Measurements from ENCODE around the gene GAREM2.
A peak's percentile ranks its signal among the peaks of the same experiment; 100 is the strongest.

GAREM2 gene

DNA sequence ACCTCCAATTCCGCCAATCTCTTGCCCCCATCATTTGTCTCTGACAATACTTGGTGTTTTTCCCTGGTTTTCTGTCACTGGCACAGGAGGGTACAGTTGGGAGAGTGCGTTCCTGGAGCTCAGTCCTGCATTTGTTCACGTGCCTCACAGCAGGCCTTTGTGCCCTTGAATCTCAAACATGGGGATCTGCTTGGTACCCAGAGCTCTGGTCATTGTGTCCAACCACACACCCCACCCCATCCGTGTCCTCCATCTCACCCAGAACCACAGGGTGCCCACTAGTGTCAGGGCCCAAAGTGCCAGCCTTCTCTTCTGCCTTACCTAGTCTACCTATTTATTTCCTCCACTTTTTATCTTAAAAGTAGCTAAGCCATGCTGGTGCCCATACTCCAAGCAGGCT lies 16.2 kb downstream of the GAREM2 start:
- TF ChIP-seq GATA3 (IDR thresholded peaks at IDR 0.05; ENCODE audit: low read depth, low read length) (no peak), GATA2 (IDR thresholded peaks at IDR 0.05; ENCODE audit: low read depth, low read length) (no peak)

DNA sequence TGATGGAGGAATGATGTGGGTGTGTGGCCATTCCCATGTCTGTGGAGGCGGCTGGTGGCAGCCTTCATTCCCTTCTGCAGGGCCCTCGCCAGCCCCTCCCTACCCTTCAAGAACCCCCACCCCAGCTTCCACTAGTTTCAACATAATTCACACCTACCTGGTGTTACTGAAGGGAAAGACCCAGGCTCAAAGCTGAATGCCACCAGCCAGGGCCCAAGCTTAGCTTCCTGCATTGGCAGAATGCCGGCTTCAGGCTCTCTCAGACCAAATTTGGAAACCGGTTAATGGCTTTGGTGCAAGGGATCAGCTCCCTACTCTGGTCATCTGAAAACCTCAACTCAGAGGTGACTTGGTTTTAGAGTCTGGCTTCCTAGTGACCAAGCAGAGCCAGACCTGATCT lies 16.9 kb downstream of the GAREM2 start:
- no peak for TF ChIP-seq GATA2 (IDR thresholded peaks at IDR 0.05; ENCODE audit: low read depth, low read length)

DNA sequence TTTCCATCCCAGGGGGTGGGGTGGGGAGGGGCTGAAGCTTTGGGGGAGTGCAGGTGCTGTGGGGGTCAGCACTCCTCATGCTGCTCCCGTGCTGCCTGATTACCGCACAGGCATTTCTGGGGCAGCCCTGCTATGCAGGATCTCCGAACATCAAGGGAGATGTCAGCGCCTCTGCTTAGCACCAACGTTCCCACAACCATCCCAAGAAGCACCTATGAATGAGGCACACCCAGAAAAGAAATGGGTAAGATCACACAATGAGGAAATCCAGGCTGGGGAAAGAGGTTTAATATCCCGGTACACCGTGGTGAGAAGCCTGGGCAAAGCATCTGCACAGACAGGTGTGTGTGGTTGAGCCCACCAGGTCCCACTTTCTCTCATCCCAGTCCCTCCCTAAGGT lies 17.5 kb downstream of the GAREM2 start:
- TF ChIP-seq GATA3 (IDR thresholded peaks at IDR 0.05; ENCODE audit: low read depth, low read length) = no peak
- no peak for TF ChIP-seq GATA2 (IDR thresholded peaks at IDR 0.05; ENCODE audit: low read depth, low read length)

DNA sequence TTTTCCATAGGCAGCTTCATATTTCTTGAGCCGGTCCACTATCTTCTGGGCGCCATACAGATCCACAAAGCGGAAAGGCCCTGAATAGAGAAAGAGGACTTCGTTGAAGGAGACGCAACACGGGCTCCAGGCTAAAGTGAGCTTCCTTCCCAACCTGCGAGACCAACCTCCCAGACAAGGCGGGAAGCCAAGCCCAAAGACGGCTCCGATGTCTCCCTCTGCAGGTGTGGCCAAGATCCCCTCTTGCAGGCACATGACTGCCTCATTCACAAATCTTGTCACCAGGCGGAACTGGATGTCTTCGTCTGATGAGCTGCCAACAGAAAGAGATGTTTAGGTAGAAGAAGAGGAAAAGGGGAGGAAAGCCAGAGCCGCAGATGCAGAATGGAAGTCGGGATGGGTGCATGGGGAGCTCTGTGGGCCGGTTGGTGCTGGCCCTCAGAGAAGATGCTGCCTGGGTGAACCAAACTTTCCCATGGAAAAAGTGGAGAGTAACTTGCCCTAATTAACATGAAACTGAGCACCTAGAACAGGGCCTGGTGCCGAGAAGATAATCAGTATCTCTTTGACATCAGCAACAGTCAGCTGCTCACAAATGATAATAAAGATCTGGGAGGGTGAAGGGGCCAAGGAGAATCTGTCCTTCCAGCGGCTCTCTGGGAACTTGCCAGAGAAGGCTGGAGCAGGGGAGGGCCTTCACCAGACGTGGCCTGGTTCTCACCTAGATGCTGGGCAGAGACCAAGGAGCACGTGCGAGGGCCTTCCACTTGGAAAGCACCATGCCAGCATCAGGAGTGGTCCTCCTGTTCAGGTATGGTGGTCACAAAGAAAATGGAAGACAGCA lies 18.6 kb downstream of the GAREM2 start:
- TF ChIP-seq GATA2 (IDR thresholded peaks at IDR 0.05; ENCODE audit: low read depth, low read length) (no peak), GATA3 (IDR thresholded peaks at IDR 0.05; ENCODE audit: low read depth, low read length) (no peak)

DNA sequence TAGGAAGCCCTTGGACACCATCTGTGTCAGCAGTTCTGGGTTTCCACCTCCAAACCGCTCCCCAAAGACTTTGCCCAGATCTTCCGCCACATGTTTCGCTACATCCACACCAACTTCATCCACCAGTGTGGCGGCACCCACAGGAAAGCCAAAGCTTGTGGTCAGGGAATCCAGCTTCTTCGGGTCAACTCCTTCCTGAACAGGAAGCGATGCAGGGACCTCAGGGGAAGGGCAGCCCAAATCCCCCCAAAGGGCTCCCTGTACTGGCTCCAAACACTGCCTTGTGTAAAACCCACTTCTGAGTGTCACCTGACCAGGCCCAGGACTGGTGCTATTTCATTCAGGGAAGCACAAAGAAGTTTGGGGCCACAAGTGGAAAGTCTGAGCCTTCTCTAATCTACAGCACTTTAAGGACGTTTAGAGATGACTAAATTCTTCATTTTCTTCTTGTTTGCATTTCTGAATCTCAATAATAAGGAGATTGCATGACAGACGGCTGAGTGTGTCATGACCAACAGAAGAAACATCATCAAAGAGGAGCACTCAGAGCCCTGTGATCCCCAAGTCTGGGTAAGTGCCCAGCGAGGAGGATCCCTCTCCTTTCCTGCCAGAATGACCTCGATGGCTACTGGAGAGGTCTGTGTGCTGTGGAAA lies 20.8 kb downstream of the GAREM2 start:
- no peak for TF ChIP-seq GATA2 (IDR thresholded peaks at IDR 0.05; ENCODE audit: low read depth, low read length)
- no peak for TF ChIP-seq GATA3 (IDR thresholded peaks at IDR 0.05; ENCODE audit: low read depth, low read length)

DNA sequence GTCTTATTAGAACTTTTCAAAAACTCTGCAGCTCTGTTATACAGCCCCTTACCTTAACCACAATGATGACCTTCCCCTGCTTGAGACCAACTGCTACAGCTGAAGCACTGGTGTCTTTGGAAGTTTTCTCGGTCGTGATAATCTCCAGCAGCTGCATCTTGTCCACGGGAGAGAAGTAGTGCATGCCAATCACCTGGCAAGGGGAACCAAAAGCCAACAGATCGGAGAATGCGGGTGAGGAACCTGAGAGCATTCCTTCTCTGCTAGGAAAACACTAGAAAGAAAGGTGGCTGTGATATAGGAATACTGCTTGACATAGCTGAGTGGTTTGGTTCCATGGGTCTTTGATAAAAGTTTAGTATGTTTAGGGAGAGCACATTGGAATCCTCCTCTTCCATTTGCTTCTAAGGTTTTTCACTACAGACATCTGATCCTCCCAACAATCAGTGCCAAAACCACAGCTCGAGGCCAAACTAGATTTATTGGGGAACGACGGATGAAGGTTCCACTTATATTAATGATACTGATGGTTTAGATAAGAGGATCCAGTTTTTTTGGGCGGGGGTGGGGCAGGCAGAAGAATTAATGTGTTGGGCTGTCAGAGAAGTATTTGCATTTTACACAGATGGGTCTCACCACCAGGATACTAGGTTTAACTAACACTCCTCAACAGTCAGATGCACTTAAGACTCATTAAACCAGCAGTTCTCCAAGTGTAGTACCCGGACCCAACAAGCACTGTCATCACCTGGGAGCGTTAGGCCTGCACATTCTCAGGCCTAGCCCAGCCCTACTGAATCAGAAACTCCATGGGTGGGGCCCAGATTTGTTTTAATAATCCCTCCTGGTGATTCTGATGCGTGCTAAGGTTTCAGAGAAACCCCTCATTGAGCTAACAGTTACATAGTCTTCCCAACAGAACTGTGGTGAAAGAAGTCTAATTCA lies 22.4 kb downstream of the GAREM2 start:
- TF ChIP-seq GATA3 (IDR thresholded peaks at IDR 0.05; ENCODE audit: low read depth, low read length) (no peak), GATA2 (IDR thresholded peaks at IDR 0.05; ENCODE audit: low read depth, low read length) (no peak)

DNA sequence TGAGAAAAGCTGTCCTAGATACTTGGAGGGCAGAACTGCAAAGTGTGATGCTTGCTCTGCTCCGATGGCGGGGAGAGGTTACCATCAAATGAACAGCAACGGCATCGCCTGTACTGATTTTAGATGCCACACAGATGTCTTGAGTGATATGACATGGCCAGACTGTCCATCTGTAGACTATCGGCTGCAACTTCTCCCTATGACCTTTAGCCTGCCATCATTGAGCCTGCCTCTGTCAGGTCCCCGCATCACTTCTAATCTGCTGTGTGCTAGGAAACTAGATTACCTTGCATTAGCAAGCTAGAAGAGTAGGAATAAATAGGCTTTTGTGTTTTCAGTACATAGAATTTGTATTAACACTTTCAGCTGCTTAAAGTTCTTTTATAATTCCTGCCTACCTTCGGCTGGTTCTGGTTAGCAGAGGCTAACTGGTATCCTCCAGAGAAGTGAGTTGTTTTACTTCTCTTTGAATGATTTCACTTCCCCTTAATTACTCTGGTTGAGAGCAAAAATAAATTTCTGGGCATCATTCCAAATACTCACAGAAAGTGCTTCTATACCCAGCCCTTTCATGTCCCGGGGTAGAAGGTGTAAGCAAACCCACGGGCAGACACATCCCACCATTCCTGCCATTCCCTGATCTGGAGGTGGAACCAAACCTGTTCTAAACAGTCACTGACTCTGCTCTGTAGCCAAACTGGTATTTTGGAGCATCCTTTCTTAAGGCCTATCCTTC lies 24.0 kb downstream of the GAREM2 start:
- TF ChIP-seq GATA2 (IDR thresholded peaks at IDR 0.05; ENCODE audit: low read depth, low read length) (no peak), GATA3 (IDR thresholded peaks at IDR 0.05; ENCODE audit: low read depth, low read length) (no peak)

DNA sequence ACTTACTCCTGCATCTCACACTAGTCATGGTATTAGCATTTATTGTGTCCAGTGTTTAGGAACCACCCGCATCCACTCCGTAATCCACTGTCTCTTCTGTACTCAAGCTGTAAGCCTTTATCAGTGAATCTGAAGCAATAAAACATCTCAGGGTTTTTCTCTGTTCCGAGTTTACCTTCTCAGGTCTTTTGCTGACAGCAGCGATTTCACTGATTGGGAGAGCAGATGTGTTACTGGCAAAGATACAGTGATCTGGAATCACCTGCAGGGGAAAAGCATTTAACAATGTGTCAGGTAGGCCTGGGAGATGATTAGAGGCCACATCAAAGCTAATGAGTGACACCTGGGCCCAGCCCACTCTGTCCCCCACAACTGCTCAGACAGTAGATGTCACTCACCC lies 24.6 kb downstream of the GAREM2 start:
- 0 out of 2 replicates have a peak, but pooled peaks have one; percentile 9 for TF ChIP-seq GATA2 (IDR thresholded peaks at IDR 0.05; ENCODE audit: low read depth, low read length)
- TF ChIP-seq GATA3 (IDR thresholded peaks at IDR 0.05; ENCODE audit: low read depth, low read length) = no peak

DNA sequence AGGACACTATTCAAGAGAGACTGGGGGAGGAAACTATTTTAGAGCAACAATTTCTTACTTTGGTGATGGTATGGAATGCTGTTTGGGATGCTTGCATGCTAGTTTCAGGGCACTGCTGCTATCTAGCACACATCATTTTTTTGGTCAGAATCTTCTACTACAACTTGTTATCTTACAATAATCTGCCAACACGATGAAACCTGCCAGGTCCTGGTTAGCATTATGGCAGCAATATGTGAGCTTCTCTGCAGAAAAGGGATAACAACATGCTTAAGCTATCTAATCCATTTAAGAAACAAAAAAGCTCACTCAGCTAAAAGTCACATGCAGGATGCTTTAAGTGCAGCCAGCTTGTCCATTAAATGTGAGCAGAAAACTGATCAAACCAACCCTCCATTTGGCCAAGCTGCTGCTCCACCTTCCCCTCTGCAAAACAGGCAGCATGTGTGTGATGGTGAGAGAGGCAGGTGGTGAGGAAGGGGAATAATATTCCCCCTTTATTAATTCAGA lies 30.1 kb downstream of the GAREM2 start:
- TF ChIP-seq GATA3 (IDR thresholded peaks at IDR 0.05; ENCODE audit: low read depth, low read length) (no peak), GATA2 (IDR thresholded peaks at IDR 0.05; ENCODE audit: low read depth, low read length) (no peak)

DNA sequence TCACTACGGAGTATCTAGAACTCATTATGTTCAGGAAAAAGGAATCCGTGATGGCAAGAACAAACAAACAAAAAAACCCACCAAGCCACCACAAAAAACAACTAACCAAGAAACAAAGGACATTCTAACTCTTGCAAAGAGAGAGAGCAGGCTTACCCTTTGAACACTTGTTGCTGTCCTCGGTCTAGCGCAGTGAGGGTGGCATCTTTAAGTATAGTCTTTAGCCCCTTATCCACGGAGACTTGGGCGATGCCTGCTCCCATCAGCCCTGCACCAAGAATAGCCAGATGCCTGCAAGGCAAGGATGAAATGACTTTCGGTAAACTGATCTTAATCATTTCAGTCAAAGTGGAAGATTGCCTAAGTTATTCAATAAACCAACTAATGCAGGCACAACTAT lies 31.0 kb downstream of the GAREM2 start:
- TF ChIP-seq GATA3 (IDR thresholded peaks at IDR 0.05; ENCODE audit: low read depth, low read length) = no peak
- TF ChIP-seq GATA2 (IDR thresholded peaks at IDR 0.05; ENCODE audit: low read depth, low read length) = no peak

DNA sequence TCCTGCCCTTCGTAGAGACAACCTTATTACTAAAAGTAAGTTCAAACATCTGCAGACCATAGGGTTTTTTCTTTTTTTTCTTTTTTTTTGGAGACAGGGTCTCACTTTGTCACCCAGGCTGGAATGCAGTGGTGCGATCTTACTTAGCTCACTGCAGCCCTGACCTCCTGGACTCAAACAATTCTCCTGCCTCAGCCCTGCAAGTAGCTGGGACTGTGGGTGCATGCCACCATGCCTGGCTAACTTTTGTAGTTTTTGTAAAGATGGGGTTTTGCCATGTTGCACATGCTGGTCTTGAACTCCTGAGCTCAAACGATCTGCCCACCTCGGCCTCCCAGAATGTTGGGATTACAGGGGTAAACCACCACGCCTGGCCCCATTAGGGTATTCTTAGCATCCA lies 39.1 kb downstream of the GAREM2 start:
- TF ChIP-seq GATA2 (IDR thresholded peaks at IDR 0.05; ENCODE audit: low read depth, low read length) (no peak), GATA3 (IDR thresholded peaks at IDR 0.05; ENCODE audit: low read depth, low read length) (no peak)

DNA sequence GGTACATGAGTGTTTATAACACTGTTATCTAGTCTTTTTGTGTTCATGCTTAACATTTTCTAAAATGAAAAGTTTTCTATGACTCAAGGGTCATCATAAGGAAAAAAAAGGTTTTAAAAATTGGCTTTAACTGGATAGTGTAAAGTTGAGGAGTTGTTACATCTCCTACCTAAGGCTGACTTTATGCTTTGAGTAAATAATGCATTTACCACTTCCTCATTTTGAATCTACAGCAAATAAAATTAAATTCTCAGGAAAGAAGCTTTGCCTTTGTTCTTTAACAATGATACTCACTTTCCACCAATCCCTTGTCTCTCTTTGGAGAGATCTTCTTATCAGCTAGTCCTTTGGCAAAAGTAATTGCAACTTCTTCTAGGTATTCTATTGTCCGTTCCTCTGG lies 41.9 kb downstream of the GAREM2 start:
- TF ChIP-seq GATA2 (IDR thresholded peaks at IDR 0.05; ENCODE audit: low read depth, low read length) (no peak), GATA3 (IDR thresholded peaks at IDR 0.05; ENCODE audit: low read depth, low read length) (no peak)

DNA sequence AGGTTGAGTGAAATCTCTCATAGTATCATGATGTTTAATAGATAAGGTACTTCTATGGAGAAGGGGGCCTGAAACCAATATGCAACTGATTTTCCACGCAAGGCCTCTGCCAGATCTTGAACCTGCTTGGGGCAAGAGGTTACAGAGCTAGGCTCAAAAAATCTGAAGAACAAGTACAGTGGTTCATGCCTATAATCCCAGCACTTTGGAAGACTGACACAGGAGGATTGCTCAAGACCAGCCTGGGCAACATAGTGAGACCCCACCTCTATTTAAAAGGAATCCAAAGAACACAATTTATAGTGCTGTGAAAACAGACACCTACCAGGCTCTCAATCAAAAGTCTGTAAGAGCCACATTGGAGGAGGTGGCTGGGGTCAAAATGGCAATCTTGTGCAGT lies 42.9 kb downstream of the GAREM2 start:
- no peak for TF ChIP-seq GATA2 (IDR thresholded peaks at IDR 0.05; ENCODE audit: low read depth, low read length)
- no peak for TF ChIP-seq GATA3 (IDR thresholded peaks at IDR 0.05; ENCODE audit: low read depth, low read length)
